ENCODE data around the gene AFMID. TPM values are rescaled to one million over a fixed set of nuclear protein-coding genes. Genes with fewer than 3 reads are reported as not detected.
A peak's percentile ranks its signal among the peaks of the same experiment; 100 is the strongest.

The AFMID gene
- total and polyA plus RNA-seq, 9 of the 15 experiments (the other 6 are each of a cell fraction or from before 2014, with no cell fraction given) = 62.1 to 188 (median 74.4) TPM

- TF ChIP-seq ARID3B (CRISPR knock-in tag; IDR thresholded peaks at IDR 0.05; ENCODE audit: borderline replicate concordance) (no peak), SETDB1 (IDR thresholded peaks at IDR 0.05; ENCODE audit: low read length) (no peak), ZNF507 (tag; conservative IDR thresholded peaks at IDR 0.05) (no peak), CHD2 (IDR thresholded peaks at IDR 0.05; ENCODE audit: low read depth, low read length) (no peak; the same call in 1 of the 2 replicates), ETS2 (tag; IDR thresholded peaks at IDR 0.05; ENCODE audit: borderline replicate concordance, poor library complexity, severe bottlenecking) (no peak), KAT7 (CRISPR knock-in tag; IDR thresholded peaks at IDR 0.05; ENCODE audit: borderline replicate concordance) (peak; percentile 86; the same call in 1 of the 2 replicates), PBX2 (CRISPR knock-in tag; IDR thresholded peaks at IDR 0.05; ENCODE audit: low read depth) (no peak), PBX2 (tag; conservative IDR thresholded peaks at IDR 0.05; ENCODE audit: low read depth) (peak; percentile 69), FOXO4 (CRISPR knock-in tag; IDR thresholded peaks at IDR 0.05) (no peak), RBM15 (IDR thresholded peaks at IDR 0.05; ENCODE audit: insufficient read depth, low read length) (no peak), ARID2 (IDR thresholded peaks at IDR 0.05) (no peak), MEF2A (IDR thresholded peaks at IDR 0.05; ENCODE audit: control insufficient read depth, low read depth, low read length) (no peak), BDP1 (IDR thresholded peaks at IDR 0.05; ENCODE audit: insufficient read depth, insufficient read length) (no peak), PTBP1 (IDR thresholded peaks at IDR 0.05; ENCODE audit: low read depth, low read length) (no peak)
These were observed at the start of gene AFMID, which contains the start of gene TK1 (continued) for GRCh38 chr17:78186692-78187595.
